K562 (cell line): ENCODE measurements around the gene MLH1. TPM values are rescaled to one million over a fixed set of nuclear protein-coding genes. Genes with fewer than 3 reads are reported as not detected.

ENCODE experiments used
- BRF1 ChIP-seq: IDR thresholded peaks from 3 replicates; pipeline ENCODE4 v1.6.1; 2011; ENCODE audit warnings: borderline replicate concordance, mild to moderate bottlenecking; ENCODE audit not compliant: insufficient read length; ENCODE audit errors: extremely low read depth
- CBX3 ChIP-seq, 2 experiments: IDR thresholded peaks; 1 replicate in 1 of 2; 2 replicates in 1 of 2; pipeline ENCODE4 v1.6.1; 2012; ENCODE audit warnings: inconsistent platforms in 2 of 2, low read length in 2 of 2, borderline replicate concordance in 1 of 2, control low read depth in 1 of 2
- CCNT2 ChIP-seq: IDR thresholded peaks from 2 replicates; pipeline ENCODE4 v1.6.1; 2011; ENCODE audit warnings: borderline replicate concordance, low read depth, mild to moderate bottlenecking, moderate library complexity, mixed read lengths, low read length; ENCODE audit not compliant: insufficient read length; ENCODE audit errors: extremely low read depth
- EHMT2 ChIP-seq: fragments of 450-650 bp; IDR thresholded peaks from 2 replicates; pipeline ENCODE4 v1.6.1; 2018; ENCODE audit warnings: antibody characterized with exemption
- FOXJ2 ChIP-seq: fragments of 200-800 bp; sonication (Bioruptor generic); IDR thresholded peaks from 2 replicates; pipeline ENCODE4 v1.6.1; 2016; ENCODE audit warnings: missing genetic modification characterization, missing compliant biosample characterization
- MAZ ChIP-seq, 2 experiments: fragments of 450-650 bp in 1 of 2; sonication (generic) in 1 of 2; formaldehyde crosslinking; IDR thresholded peaks in 1 of 2; conservative IDR thresholded peaks in 1 of 2; 2 replicates each; pipeline versions ENCODE4 v1.4.0 to v1.5.0; 2020; ENCODE audit warnings: mild to moderate bottlenecking in 1 of 2, missing genetic modification reagents in 1 of 2
- MCM2 ChIP-seq: fragments of 450-650 bp; IDR thresholded peaks from 2 replicates; pipeline ENCODE4 v1.6.1; 2017; ENCODE audit warnings: low read depth, mild to moderate bottlenecking
- MTA1 ChIP-seq: fragments of 450-650 bp; IDR thresholded peaks from 2 replicates; pipeline ENCODE4 v1.6.1; 2017; ENCODE audit warnings: borderline replicate concordance
- MYC ChIP-seq, 2 experiments: fragments of 250-450 bp in 1 of 2; sonication (Bioruptor Pico) in 1 of 2; IDR thresholded peaks; 2 replicates each; pipeline versions ENCODE4 v1.5.1 to v1.6.1; 2012 to 2021; ENCODE audit warnings: low read depth in 2 of 2, borderline replicate concordance in 1 of 2, improper control_type of control experiment in 1 of 2, low read length in 1 of 2, mild to moderate bottlenecking in 1 of 2, moderate library complexity in 1 of 2
- NR1H2 ChIP-seq: sonication (generic); formaldehyde crosslinking; IDR thresholded peaks from 2 replicates; pipeline ENCODE4 v1.4.0; 2020; ENCODE audit warnings: mild to moderate bottlenecking, missing genetic modification reagents
- NR4A1 ChIP-seq, 2 experiments: fragments of 250-450 bp in 1 of 2; fragments of 450-650 bp in 1 of 2; sonication (Bioruptor Pico) in 1 of 2; IDR thresholded peaks; 2 replicates each; pipeline versions ENCODE4 v1.4.0 to v1.6.1; 2016 to 2020; ENCODE audit warnings: mild to moderate bottlenecking in 2 of 2, missing compliant biosample characterization in 1 of 2, missing genetic modification characterization in 1 of 2, moderate library complexity in 1 of 2
- PHB2 ChIP-seq: fragments of 450-650 bp; IDR thresholded peaks from 2 replicates; pipeline ENCODE4 v1.6.1; 2017; ENCODE audit warnings: low read depth
- PML ChIP-seq: IDR thresholded peaks from 2 replicates; pipeline ENCODE4 v1.6.1; 2012; ENCODE audit warnings: low read length, inconsistent platforms
- POLR2H ChIP-seq: IDR thresholded peaks from 2 replicates; pipeline ENCODE4 v1.6.1; 2016; ENCODE audit warnings: missing genetic modification characterization, low read depth, mild to moderate bottlenecking, control low read depth, missing compliant biosample characterization, moderate library complexity
- SMAD4 ChIP-seq: fragments of 250-450 bp; sonication (Bioruptor Pico); conservative IDR thresholded peaks from 2 replicates; pipeline ENCODE4 v1.8.0; 2021; ENCODE audit warnings: inconsistent platforms, mild to moderate bottlenecking, moderate library complexity
- SNRNP70 ChIP-seq: fragments of 200-400 bp; formaldehyde crosslinking; optimal IDR thresholded peaks from 2 replicates; pipeline ENCODE3; 2017; ENCODE audit warnings: low read depth, low read length
- TAF1 ChIP-seq: IDR thresholded peaks from 2 replicates; pipeline ENCODE4 v1.6.1; 2011; ENCODE audit warnings: mild to moderate bottlenecking, low read length, moderate library complexity; ENCODE audit not compliant: insufficient read depth, control insufficient read depth, severe bottlenecking; ENCODE audit errors: extremely low read depth
- TAL1 ChIP-seq: fragments of 450-650 bp; IDR thresholded peaks from 2 replicates; pipeline ENCODE4 v1.6.1; 2016; ENCODE audit warnings: mild to moderate bottlenecking
- TCF7L2 ChIP-seq: fragments of 150-350 bp; IDR thresholded peaks from 2 replicates; pipeline ENCODE4 v1.6.1; 2016; ENCODE audit warnings: low read depth, mild to moderate bottlenecking, low read length, moderate library complexity
- ZNF253 ChIP-seq: fragments of 250-450 bp; sonication (Bioruptor Pico); conservative IDR thresholded peaks from 2 replicates; pipeline ENCODE4 v1.6.1; 2021; ENCODE audit warnings: mild to moderate bottlenecking
- ZNF76 ChIP-seq: fragments of 250-450 bp; sonication (Bioruptor Pico); IDR thresholded peaks from 2 replicates; pipeline ENCODE4 v1.4.0; 2020; ENCODE audit warnings: mild to moderate bottlenecking, moderate library complexity, borderline replicate concordance
- polyA plus RNA-seq, 8 experiments: library from polyadenylated mRNA; depleted of rRNA in 4 of 8; stranded (reverse) in 5 of 8; unstranded in 3 of 8; fragments of >200 nt; fragmentation: Nextera tagmentation in 2 of 8; fragmentation: Illumina TruSeq in 1 of 8; extraction: Ambion mirVana in 2 of 8; extraction: Trizol in 1 of 8; gene quantifications; 2 replicates each; pipeline versions ENCODE4 v1.2.1 to v1.2.3, GENCODE V29; 2011 to 2014; ENCODE audit warnings: inconsistent platforms in 1 of 8, missing spikeins in 1 of 8
- total RNA-seq, 7 experiments: library from RNA; depleted of rRNA in 6 of 7; stranded (reverse); fragments of >200 nt in 6 of 7; fragmentation: Illumina TruSeq in 2 of 7; extraction: Trizol in 2 of 7; gene quantifications; 2 replicates each; pipeline versions ENCODE4 v1.2.1 to v1.2.3, GENCODE V29; 2011 to 2021; ENCODE audit warnings: low replicate concordance in 1 of 7
- TF ChIP-seq, protein P1 (sequence below): sonication (generic); formaldehyde crosslinking; IDR thresholded peaks from 2 replicates; pipeline ENCODE4 v1.5.0; 2020; ENCODE audit warnings: missing genetic modification reagents
- TF ChIP-seq, protein P2 (sequence below): fragments of 250-450 bp; sonication (Bioruptor Pico); IDR thresholded peaks from 2 replicates; pipeline ENCODE4 v1.5.0; 2021

The MLH1 gene
- total and polyA plus RNA-seq, 9 of the 15 experiments (the other 6 are each of a cell fraction or from before 2014, with no cell fraction given) = 76.4 to 155 (median 117) TPM

DNA sequence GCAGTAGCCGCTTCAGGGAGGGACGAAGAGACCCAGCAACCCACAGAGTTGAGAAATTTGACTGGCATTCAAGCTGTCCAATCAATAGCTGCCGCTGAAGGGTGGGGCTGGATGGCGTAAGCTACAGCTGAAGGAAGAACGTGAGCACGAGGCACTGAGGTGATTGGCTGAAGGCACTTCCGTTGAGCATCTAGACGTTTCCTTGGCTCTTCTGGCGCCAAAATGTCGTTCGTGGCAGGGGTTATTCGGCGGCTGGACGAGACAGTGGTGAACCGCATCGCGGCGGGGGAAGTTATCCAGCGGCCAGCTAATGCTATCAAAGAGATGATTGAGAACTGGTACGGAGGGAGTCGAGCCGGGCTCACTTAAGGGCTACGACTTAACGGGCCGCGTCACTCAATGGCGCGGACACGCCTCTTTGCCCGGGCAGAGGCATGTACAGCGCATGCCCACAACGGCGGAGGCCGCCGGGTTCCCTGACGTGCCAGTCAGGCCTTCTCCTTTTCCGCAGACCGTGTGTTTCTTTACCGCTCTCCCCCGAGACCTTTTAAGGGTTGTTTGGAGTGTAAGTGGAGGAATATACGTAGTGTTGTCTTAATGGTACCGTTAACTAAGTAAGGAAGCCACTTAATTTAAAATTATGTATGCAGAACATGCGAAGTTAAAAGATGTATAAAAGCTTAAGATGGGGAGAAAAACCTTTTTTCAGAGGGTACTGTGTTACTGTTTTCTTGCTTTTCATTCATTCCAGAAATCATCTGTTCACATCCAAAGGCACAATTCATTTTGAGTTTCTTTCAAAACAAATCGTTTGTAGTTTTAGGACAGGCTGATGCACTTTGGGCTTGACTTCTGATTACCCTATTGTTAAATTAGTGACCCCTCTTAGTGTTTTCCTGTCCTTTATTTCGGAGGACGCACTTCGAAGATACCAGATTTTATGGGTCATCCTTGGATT, at the start of gene MLH1 (continued):
- 0 out of 2 replicates have a peak, but pooled peaks have one; percentile 50 for TF ChIP-seq NR4A1 (CRISPR knock-in tag; IDR thresholded peaks at IDR 0.05)
- TF ChIP-seq NR4A1 (tag; IDR thresholded peaks at IDR 0.05) = peak; percentile 62; the same call in 1 of the 2 replicates
- TF ChIP-seq MYC (IDR thresholded peaks at IDR 0.05; ENCODE audit: low read depth, low read length) = peak; percentile 82
- peak; percentile 77; the same call in 1 of the 2 replicates for TF ChIP-seq MYC (CRISPR knock-in tag; IDR thresholded peaks at IDR 0.05; ENCODE audit: borderline replicate concordance, low read depth)
- no peak for TF ChIP-seq NR1H2
- TF ChIP-seq TAF1 = peak; percentile 83
- TF ChIP-seq SNRNP70 = no peak
- TF ChIP-seq ZNF76 (CRISPR knock-in tag) = no peak
- no peak for TF ChIP-seq FOXJ2
- TF ChIP-seq PHB2 = no peak; the same call in 1 of the 2 replicates
- TF ChIP-seq ZNF253 (CRISPR knock-in tag) = no peak
- TF ChIP-seq, protein P1, sequence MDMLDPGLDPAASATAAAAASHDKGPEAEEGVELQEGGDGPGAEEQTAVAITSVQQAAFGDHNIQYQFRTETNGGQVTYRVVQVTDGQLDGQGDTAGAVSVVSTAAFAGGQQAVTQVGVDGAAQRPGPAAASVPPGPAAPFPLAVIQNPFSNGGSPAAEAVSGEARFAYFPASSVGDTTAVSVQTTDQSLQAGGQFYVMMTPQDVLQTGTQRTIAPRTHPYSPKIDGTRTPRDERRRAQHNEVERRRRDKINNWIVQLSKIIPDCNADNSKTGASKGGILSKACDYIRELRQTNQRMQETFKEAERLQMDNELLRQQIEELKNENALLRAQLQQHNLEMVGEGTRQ (CRISPR knock-in tag) = no peak; the same call in 1 of the 2 replicates
- peak; percentile 55 to 62; a peak in 2 of 4 replicates for TF ChIP-seq MAZ (CRISPR knock-in tag; conservative IDR thresholded peaks at IDR 0.05 in 1 of 2, IDR thresholded peaks at IDR 0.05 in 1 of 2)
- TF ChIP-seq PML = peak; percentile 76
- TF ChIP-seq, protein P2, sequence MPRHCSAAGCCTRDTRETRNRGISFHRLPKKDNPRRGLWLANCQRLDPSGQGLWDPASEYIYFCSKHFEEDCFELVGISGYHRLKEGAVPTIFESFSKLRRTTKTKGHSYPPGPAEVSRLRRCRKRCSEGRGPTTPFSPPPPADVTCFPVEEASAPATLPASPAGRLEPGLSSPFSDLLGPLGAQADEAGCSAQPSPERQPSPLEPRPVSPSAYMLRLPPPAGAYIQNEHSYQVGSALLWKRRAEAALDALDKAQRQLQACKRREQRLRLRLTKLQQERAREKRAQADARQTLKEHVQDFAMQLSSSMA (CRISPR knock-in tag) = no peak
- TF ChIP-seq SMAD4 (CRISPR knock-in tag) = peak; percentile 89
- TF ChIP-seq BRF1 = no peak
- TF ChIP-seq EHMT2 = no peak
- TF ChIP-seq MTA1 = 0 out of 2 replicates have a peak, but pooled peaks have one; percentile 74
- peak; percentile 18 for TF ChIP-seq CCNT2
- peak in 1 of 2 experiments; percentile 90; a peak in 1 of 3 replicates for TF ChIP-seq CBX3 (IDR thresholded peaks at IDR 0.05; ENCODE audit: borderline replicate concordance in 1 of 2, low read length in 2 of 2)
- no peak for TF ChIP-seq MCM2
- no peak for TF ChIP-seq TCF7L2
- peak; percentile 89 for TF ChIP-seq POLR2H (tag)
- no peak for TF ChIP-seq TAL1
